Dermis blood vessel endothelial cell (primary cell): ENCODE data around the gene FAT2. TPM values are rescaled to one million over a fixed set of nuclear protein-coding genes. Genes with fewer than 3 reads are reported as not detected.

Source experiments
- DNase-seq: peaks from one replicate; pipeline ENCODE4 v3.0.0; 2010
- total RNA-seq: library from RNA; depleted of rRNA; stranded (reverse); fragments of >200 nt; gene quantifications from 2 replicates; pipeline ENCODE4 v1.2.3, GENCODE V29; 2014

Gene FAT2, protein sequence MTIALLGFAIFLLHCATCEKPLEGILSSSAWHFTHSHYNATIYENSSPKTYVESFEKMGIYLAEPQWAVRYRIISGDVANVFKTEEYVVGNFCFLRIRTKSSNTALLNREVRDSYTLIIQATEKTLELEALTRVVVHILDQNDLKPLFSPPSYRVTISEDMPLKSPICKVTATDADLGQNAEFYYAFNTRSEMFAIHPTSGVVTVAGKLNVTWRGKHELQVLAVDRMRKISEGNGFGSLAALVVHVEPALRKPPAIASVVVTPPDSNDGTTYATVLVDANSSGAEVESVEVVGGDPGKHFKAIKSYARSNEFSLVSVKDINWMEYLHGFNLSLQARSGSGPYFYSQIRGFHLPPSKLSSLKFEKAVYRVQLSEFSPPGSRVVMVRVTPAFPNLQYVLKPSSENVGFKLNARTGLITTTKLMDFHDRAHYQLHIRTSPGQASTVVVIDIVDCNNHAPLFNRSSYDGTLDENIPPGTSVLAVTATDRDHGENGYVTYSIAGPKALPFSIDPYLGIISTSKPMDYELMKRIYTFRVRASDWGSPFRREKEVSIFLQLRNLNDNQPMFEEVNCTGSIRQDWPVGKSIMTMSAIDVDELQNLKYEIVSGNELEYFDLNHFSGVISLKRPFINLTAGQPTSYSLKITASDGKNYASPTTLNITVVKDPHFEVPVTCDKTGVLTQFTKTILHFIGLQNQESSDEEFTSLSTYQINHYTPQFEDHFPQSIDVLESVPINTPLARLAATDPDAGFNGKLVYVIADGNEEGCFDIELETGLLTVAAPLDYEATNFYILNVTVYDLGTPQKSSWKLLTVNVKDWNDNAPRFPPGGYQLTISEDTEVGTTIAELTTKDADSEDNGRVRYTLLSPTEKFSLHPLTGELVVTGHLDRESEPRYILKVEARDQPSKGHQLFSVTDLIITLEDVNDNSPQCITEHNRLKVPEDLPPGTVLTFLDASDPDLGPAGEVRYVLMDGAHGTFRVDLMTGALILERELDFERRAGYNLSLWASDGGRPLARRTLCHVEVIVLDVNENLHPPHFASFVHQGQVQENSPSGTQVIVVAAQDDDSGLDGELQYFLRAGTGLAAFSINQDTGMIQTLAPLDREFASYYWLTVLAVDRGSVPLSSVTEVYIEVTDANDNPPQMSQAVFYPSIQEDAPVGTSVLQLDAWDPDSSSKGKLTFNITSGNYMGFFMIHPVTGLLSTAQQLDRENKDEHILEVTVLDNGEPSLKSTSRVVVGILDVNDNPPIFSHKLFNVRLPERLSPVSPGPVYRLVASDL (N-terminal part only)
- total RNA-seq = under 0.01 TPM in 2 replicates

DNA sequence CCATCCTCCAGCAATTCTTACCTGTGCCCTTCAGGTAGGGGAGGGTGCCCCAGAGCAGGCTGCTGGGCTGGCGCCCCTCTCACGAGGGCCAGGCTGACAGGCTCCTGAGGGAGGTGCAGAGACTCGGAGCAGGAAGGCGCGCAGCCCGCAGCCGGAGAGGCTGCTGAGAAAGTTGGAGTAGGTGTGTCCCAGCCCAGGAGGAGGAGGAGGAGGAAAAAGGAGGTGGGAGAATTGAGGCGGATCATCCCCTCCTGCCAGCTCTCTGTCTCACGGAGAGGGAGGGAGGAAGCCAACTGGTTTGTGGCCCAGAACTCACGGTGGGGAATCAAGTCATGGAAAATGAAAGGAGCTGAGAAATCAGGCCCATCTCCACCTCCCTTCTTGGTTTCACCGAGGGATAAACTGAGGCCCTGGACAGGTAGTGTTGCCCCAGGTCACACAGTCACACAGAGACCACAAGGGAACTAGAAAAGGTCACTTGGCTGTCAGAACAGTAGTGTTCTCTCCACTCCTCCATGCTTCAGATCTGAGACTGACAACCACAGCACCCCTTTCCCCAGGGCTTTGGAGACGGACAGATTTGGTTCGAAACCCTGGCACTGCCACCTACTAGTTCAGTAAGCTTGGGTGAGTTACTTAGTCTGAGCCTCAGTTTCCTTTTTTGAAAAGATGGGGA lies at the start of gene FAT2:
FAT2 (minus strand) TSS at position 188 of the 676 bp plus-strand sequence. CDS start 22,400 bp downstream, outside the sequence.
- no peak for DNase-seq

DNA sequence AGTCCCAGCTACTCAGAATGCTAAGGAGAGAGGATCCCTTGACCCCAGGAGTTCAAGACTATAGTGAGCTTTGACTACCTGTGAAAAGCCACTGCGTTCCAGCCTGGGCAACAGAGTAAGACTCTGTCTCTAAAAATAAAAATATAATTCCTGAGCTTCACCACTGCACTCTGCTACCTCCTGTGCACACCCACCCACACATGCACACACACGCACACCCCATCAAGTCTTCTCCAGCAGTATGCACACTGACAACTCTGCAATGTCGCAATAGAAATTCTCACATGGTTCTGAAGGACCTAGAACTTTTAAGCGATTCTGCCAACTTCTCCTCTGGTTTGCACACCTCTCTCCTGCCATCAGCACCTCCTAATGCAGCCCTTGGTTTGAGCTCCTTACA lies 47.5 kb upstream of the FAT2 start:
- DNase-seq = no peak

DNA sequence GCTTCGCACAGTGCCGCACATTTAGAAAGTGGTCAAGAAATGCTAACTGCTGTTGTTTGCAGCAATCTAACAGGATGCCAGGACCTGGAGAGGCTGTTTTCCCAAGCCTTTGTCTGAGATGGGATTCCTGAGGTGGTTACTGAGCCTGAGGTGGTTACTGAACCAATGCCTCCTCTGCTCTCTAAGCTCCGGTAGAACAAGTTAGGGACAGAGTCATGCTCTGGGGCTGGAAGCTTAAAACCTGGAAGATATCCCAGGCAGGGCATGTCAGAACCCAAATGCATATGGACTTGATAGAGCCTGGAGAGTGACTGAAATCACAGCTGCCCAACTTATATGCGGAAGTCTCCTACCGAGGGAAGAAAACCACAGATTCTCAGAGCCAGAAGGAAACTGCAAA lies 46.5 kb upstream of the FAT2 start:
- no peak for DNase-seq

DNA sequence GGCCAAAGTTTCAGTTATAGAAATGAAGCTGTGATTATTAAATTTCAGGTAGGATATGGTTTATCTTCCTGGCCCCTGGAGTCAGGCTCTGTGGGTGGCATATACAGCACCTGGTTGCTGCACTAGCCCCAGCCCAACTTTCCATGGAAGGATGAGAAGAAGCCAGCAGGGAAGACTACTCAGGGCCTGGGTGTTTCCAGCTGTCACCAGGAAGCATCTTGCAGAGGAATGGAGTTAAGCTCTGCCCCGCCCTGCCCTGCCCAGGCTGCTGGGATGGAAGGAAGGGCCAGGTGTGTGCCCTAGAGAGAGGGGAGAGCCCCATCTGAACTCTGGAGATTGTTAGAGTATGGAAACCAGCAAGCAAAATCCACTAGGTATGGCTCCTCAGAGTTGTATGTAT lies 42.8 kb upstream of the FAT2 start:
- no peak for DNase-seq

DNA sequence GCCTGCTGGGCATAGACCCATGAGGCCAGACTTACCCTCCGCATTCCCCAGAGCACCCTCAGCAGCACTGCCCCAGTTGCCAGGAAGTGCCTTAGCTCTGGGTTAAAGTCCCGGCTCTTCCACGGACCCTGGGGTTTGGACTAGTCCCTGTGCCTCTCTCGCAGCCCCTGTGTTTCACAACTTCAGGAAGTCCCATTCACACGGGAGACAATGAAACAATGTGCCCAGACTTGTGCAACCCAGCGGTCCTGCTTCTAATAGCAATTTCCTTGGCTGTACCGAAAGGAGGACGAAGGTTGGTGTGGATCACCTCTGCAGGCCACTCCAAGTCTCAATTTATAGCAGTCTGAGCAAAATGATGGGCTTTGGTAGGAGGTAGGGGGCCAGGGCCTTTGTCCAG lies 41.8 kb upstream of the FAT2 start:
- no peak for DNase-seq

DNA sequence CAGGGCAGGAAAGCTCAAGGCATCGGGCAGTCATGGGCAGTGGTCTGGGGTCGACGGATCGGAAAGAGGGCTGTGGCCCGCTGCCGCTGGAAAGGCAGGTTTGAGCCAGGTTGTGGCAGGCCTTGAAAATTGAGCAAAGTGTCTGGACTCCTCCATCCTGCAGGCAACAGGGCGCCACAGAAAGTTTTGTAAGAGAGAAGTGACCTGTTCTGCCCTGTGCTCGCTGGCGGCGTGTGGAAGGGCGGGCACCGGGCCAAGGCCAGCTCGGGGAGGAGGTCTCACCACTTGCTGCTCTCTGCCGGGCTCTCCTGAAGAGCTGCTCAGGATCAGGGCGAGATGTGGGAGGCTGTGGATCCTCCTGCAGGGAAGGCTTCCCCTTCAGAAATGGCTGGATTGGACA lies 41.4 kb upstream of the FAT2 start:
- DNase-seq = no peak

DNA sequence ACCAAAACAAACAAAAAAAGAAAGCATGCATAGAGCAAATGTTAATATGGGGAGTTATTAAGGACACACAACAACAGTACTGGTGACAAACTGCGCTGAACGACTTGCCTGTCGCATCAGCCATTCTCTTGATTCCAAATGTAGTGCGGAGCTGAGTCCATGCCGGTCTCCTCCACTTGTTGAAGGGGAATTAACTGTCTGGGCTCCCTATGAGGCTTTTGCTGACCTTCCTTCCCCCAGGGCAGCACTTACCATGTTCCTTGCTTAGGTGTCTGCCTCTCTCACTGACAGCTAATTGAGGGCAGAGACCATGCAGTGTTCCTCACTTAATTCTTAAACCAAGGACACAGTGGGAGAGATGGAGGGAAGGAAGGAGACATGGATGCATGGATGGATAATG lies 40.8 kb upstream of the FAT2 start:
- no peak for DNase-seq

DNA sequence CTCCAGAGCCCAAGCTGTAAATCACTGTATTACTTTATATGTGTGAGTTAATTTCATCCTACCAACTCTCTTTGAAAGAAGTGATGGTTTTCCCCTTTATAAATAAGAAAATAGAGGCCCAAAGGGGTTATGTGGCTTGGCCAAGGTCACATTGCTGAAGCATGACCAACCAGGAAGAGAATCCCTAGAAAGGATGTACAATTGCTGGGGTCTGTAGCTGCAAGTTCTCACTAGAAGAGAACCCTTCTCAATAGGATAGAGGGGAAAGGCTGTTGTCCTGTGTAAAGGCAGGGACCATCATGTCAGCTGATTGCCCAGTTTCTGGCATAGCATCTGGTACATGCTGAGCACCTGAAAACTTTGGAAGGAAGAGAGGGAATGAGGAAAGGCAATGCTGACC lies 39.0 kb upstream of the FAT2 start:
- no peak for DNase-seq

DNA sequence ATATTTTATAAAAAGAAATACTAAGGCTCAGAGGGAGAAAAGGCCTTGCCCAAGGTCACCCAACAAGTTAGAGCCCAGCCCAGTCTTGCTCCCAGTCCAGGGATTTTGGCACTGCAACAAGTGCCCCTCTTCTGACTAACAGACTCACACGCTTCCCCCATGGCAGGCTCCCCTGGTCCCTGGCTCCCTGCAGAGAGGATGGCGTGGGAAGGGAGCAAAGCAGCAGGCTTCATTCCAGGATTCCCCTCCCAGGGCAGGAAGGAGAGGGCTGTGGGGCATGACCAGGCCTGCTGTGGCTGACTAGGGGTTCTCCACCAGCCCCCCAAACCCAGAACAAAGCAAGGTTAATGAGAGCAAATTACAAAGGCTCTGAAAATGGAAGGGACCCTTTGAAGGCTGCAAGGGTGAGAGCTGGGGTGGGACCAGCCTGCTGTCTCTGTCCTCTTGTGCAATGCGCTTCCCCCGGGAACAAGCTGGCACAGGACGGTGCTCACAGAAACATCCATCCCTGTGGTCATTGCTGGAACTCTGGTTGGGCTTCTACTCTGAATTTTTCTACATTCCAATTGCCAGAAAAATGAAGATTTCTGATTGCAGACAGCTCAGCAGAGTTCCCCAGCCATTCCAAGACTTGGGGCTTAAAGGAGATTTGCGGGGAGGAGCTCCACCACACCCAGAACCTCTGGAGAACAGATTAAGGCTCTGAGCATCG lies 37.1 kb upstream of the FAT2 start:
- no peak for DNase-seq

DNA sequence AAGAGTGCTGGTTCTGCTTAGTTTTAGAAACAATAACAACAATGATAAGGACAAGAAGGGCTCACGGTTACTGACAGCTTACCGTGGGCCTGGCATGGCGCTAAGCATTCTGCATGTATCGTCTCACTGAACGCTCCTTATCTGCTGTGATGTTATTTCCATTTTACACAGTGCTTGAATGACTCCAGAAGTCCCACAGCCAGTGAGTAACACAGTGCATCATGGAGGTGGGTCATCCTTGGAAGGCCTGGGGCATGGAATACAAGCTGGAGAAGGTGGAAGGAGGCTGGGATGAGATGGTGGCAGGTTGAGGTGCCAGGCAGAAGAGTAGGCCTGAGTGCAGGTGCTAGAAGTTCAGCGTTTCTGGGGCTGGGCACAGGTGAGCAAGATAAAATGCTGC lies 36.5 kb upstream of the FAT2 start:
- DNase-seq = no peak

DNA sequence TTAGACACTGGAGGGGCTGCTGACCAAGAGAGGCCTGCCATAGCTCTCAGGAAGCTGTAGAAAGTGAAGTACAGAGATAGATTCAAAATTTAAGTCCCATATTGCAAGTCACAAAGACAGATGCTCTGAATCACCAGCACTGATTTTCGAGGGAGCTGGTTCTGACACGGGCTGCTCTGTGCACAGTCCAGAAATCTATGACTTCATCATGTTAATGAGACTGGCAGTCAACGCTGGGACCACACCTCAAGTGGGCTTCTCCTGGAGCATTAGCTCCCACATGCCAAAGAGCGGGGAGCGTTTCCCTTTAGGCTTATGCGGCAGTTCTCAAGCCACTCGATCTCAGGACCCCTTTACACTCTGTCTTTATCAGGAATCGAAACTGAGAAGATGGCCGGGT lies 34.2 kb upstream of the FAT2 start:
- DNase-seq = no peak

DNA sequence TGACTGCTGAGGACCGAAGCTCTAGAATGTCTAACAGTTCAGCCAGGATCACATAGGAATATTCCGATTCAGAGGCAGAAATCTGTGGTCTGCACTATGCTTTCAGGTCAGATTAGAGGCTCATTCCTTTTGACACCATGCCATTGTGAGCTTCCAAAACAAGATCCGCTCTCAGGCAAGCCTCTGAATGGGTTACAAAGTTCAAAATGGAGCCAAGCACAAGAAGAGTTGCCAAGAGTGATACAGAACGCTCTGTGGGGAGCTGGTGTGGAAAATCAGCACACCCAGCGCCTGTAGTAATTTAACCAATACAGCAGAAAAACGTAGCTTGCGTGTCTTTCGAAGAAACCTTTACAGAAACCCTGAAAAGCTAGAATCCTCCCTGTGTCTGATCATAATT lies 33.3 kb upstream of the FAT2 start:
- no peak for DNase-seq

DNA sequence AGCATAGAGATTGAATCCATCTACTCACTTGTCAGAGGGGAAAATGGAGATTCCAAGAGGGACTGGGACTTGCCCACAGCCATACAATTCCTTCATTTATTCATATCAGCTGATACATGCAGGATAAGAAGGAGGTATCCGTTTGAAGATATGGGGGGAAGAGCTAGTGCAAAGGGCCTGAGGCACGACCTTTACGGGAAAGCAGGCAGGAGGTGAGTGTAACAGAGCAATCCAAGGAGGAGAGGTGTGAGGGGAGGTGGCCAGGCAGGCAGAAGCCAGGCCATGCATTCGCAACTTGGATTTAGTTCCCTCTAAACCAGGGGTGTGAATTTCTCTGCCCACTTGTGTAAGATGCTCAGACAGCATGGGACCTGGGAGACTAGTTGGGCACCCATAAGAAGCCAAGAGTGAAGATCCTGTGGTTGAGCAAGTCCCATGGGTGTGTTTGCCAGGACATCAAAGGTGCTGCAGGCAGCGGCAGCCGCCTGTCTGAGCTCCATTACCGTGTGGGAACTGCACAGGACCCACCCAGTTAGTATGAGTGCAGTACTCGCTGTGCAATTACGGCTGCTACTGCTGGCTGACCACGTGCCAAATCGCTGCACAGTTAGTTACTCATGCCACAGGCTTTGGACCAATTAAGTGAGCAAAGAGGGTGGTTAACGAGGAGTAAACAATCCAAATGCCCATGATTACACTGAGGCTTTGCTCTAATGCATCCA lies 31.4 kb upstream of the FAT2 start:
- DNase-seq = no peak

DNA sequence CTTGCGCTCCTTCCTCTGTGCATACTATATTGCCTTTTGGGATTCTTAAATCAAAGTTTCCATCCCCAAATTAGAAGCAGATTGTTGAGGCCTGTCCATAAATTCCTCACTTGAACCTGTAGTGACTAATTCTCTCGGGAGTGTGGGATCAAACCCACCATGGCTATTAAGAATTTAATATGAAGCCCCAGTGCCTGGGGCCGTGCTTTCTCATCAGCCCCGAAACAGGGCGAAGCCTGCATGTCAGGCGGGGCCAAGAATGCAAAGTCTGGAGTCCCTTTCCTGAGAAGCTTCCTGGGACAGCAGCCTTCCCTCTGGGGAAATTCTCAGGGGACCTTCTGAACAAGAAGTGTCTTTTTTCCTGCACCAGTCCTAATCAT lies 29.3 kb upstream of the FAT2 start:
- DNase-seq = no peak

DNA sequence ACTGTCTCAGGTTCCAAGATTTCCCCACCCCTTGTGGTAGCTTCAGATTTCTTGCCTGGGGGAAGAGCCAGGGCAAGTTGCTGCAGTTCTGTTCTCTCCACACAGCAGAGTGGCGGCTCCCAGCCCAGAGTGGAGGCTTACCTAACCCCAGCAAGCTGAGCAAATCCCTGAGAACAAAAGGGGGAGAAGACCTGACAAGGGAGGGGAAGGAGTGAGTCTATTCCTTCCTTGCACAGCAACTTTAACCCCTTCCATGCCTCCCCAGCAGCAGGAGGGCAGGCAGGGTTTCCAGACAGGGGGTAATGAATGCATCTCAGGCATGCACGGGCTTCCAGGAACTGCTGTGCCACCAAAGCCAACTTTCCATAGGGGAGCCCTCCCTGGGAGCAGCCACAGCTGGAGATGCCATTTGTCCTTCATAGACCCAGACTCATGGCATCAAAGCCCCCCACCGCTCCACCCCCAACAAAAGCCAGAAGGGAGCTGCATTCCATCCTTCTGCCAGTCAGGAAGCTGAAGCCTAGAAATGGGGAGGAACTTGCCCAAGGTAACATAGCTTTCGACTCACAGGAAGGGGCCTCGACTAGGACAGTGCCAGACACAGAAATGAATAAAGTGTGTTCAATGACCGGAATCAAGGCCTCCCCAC lies 28.8 kb upstream of the FAT2 start:
- no peak for DNase-seq

DNA sequence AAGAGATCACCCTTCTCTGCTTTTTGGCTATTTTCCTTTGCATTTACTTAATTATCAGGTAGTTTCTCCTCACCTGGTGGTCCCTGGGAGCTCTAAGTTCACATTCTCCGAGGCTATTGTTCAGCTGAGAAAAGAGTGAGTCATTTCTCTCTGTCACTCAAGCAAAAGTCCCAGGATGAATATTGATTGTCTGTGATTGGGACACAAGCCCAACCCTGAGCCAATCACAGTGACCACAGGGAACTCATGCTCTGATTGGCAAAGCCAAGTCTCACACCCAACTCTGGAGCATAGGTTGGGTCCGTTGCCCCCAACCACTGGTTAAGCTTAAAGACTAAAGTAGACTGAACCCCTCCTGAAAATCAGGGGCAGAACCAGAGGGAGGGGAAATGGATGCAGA lies 27.8 kb upstream of the FAT2 start:
- no peak for DNase-seq

DNA sequence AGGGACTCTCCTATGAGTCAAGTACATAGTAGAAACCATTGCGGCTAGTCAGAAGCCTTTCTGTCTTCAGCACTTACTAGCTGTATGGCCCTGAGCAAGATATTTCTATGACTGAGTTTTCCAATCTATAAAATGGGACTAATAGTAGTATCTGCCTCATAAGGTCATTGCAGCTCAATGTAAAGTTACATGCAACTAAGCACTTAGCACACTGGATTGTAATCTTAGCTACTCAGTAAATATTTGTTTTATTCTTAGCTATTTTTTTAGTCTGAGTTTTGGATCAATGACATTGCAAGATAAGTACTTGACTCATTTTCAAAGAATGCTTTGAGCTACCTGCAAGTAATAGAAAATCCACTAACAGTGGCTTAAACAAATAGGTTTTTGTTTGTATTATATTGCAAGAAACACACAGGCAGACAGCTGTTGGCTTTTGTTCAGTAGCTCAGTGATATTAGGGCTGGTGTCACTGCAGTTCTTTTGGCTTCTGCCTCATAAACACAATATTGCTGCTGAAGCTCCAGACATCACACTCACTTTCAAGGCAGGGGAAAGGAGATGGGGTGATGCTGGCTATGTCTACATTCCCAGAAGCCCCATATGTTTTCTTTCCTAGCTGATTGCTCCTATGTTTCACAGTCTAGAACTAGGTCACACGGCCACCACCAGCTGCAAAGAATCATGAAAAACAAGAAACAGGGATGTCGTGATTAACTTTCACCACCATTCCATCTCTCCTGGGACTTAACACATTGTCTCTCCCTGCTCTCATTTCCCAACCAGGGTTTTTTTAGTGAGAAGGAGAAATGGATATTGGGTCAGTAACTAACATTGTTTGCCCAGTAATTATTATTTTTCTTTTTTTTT lies 26.9 kb upstream of the FAT2 start:
- no peak for DNase-seq

DNA sequence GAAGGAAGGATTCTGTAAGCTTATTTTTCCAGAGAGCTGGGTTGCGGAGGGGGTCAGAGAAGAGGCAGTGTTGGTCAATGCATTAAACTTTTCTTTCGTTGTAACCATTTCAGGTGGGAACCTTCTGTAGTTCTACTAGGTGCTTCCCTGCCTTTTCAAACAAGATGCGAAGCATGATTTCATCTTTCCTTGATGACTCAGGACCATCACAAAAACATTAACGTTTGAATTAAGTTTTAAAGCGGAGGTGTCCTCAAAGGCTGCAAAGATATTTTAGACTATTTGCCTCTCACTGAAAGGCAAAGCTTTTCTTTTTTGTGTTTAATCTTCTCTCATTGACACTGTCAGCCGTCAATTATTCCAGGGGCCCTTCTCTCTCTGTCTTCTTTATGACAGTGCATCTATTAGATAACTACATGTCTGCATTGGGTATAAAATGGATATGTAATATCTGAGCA lies 26.3 kb upstream of the FAT2 start:
- DNase-seq = no peak

DNA sequence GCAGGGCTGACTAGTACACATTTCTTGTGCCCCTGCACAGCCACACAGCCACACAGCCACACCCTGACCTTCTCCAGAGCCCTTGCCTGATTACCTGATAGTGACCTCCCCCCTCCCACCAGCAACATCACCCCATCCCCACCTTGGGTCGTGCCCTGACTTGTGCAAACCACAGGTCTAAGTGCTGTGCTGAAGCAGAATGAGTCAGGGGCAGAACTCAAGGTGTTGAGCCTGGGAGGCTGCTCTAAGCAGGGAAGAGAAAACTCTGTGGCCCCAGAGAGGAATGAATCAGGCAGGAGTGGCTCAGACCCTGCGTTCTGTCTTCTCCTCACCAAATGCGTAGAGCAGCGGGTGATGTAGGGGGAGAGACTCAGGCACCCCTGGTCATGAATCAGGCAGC lies 24.3 kb upstream of the FAT2 start:
- DNase-seq = no peak

DNA sequence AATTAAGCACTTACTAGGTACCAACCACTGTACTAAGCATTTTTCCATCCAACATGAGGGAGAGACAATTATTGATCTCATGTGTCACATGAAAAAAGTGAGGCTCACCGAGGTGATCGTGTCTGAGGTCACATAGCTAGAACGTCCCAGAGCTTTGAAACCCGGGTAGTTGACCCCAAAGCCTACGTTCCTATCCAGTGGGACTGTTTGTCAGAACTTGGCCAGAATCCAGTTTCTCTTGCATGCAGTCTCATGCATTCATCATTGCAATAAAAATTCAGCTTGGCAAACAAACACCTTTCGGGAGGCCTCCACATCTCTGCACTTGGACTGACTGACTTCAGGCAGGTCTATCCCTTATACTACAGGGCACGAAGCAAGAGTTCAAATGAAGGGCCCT lies 23.4 kb upstream of the FAT2 start:
- DNase-seq = no peak
